ENCODE data around the gene UBL4B. TPM values are rescaled to one million over a fixed set of nuclear protein-coding genes. Genes with fewer than 3 reads are reported as not detected.
A peak's percentile ranks its signal among the peaks of the same experiment; 100 is the strongest.

UBL4B gene
- total and polyA plus RNA-seq, 7 donors = 0.06 to 0.20 (median 0.19) TPM; not detected in 4

GRCh38 chr1:110150330-110151174 is 38.3 kb downstream of the UBL4B start, which contains the start of gene SLC6A17:
TSS of gene SLC6A17 (plus strand) at chr1:110150494. CDS start at chr1:110166930, 16,436 bp downstream.
- no peak within 1 kb of the TSS for H3K27ac ChIP-seq
- peak in 1 of 2 donors; percentile 29 for DNase-seq
- no peaks in the 10 kb centered on the region for H3K36me3 ChIP-seq (ENCODE audit: insufficient read depth in 1 of 2, low read depth in 1 of 2)
- no peaks in the 10 kb centered on the region for H3K4me1 ChIP-seq
- TF ChIP-seq CTCF (IDR thresholded peaks at IDR 0.05) = no peak
- H3K4me3 ChIP-seq = peak within 1 kb of the TSS; percentile 49
- no peaks in the 10 kb centered on the region for H3K9me3 ChIP-seq
- WGBS, 3 donors = 1% methylated on average over 56 to 104 of the region's 104 CpGs
- H3K27me3 ChIP-seq (ENCODE audit: insufficient read depth in 3 of 3, low read length in 2 of 3) = peaks cover 6 to 84% (median 13%) of the 10 kb centered on the region in 3 donors
- intact Hi-C loops (cut with DNase I) = no loop called here
- ATAC-seq = peak in 2 of 4 donors; percentile 43 to 47

GRCh38 chr1:110151175-110151669 is 39.0 kb downstream of the UBL4B start:
- no peak for ATAC-seq
- no peak for TF ChIP-seq CTCF (IDR thresholded peaks at IDR 0.05)
- 6% methylated on average over 37 of the region's 37 CpGs for WGBS, 3 donors
- no peak for DNase-seq
- H3K4me1 ChIP-seq = no peaks in the 10 kb centered on the region
- no peaks in the 10 kb centered on the region for H3K36me3 ChIP-seq (ENCODE audit: insufficient read depth in 1 of 2, low read depth in 1 of 2)
- H3K9me3 ChIP-seq = no peaks in the 10 kb centered on the region
- peaks cover 6 to 84% (median 11%) of the 10 kb centered on the region in 3 donors for H3K27me3 ChIP-seq (ENCODE audit: insufficient read depth in 3 of 3, low read length in 2 of 3)
- H3K4me3 ChIP-seq = peak overlapping the region; percentile 49
- no peak overlapping the region for H3K27ac ChIP-seq
- intact Hi-C loops (cut with DNase I) = no loop called here

- Histone ChIP-seq H3K36me3 (ENCODE audit: insufficient read depth in 1 of 2, low read depth in 1 of 2) (no peaks in the 10 kb centered on the region), H3K27me3 (ENCODE audit: insufficient read depth in 3 of 3, low read length in 2 of 3) (peaks cover 6 to 80% (median 11%) of the 10 kb centered on the region in 3 donors), H3K4me1 (no peaks in the 10 kb centered on the region), H3K4me3 (no peak overlapping the region), H3K9me3 (no peaks in the 10 kb centered on the region), H3K27ac (no peak overlapping the region)
- ATAC-seq (no peak), DNase-seq (no peak)
- TF ChIP-seq CTCF (IDR thresholded peaks at IDR 0.05) = no peak
- intact Hi-C loops (cut with DNase I) = no loop called here
- WGBS, 3 donors = 48 to 57% (median 50%) methylated on average over 8 of the region's 8 CpGs
Observed at GRCh38 chr1:110152133-110152785, 40.0 kb downstream of the UBL4B start.

GRCh38 chr1:110153407-110153950 is 41.2 kb downstream of the UBL4B start:
- Histone ChIP-seq H3K4me3 (no peak overlapping the region), H3K4me1 (no peaks in the 10 kb centered on the region), H3K36me3 (ENCODE audit: insufficient read depth in 1 of 2, low read depth in 1 of 2) (no peaks in the 10 kb centered on the region), H3K27me3 (ENCODE audit: insufficient read depth in 3 of 3, low read length in 2 of 3) (peaks cover 4 to 75% (median 13%) of the 10 kb centered on the region in 3 donors), H3K27ac (no peak overlapping the region), H3K9me3 (no peaks in the 10 kb centered on the region)
- no peak for DNase-seq
- ATAC-seq = no peak
- intact Hi-C loops (cut with DNase I) = no loop called here
- TF ChIP-seq CTCF (IDR thresholded peaks at IDR 0.05) = no peak
